ENCODE measurements around the gene ZXDC.

- TF ChIP-seq CTCF (IDR thresholded peaks at IDR 0.05) (no peak), ZFX (IDR thresholded peaks at IDR 0.05; ENCODE audit: borderline replicate concordance) (no peak)
Measured at GRCh38 chr3:126414406-126414805, 61.3 kb downstream of the ZXDC start.

All from 22Rv1 (cell line).